H9 (cell line): ENCODE measurements around the gene TPX2. TPM values are rescaled to one million over a fixed set of nuclear protein-coding genes. Genes with fewer than 3 reads are reported as not detected.

Experiments used
- DNase-seq: peaks from one replicate; pipeline ENCODE4 v3.0.0-alpha.2; 2017
- H2AFZ ChIP-seq: one replicate; pipeline ENCODE4 v1.6.1; 2013; ENCODE audit warnings: mild to moderate bottlenecking, low read length, control low read depth, moderate library complexity
- H2AK5ac ChIP-seq: 2 replicates; pipeline ENCODE4 v1.6.1; 2013; ENCODE audit warnings: low read length, control low read depth, mixed read lengths; ENCODE audit not compliant: insufficient read length
- H2BK120ac ChIP-seq: one replicate; pipeline ENCODE4 v1.6.1; 2013; ENCODE audit warnings: low read depth, mild to moderate bottlenecking, low read length, control low read depth, inconsistent platforms; ENCODE audit not compliant: poor library complexity, severe bottlenecking
- H2BK12ac ChIP-seq: 2 replicates; pipeline ENCODE4 v1.6.1; 2013; ENCODE audit warnings: low read length, control low read depth, mixed read lengths, low read depth; ENCODE audit not compliant: insufficient read length
- H2BK15ac ChIP-seq: 2 replicates; pipeline ENCODE4 v1.6.1; 2013; ENCODE audit warnings: low read depth, low read length, control low read depth
- H2BK20ac ChIP-seq: one replicate; pipeline ENCODE4 v1.6.1; 2013; ENCODE audit warnings: low read depth, mild to moderate bottlenecking, low read length, control low read depth, inconsistent platforms; ENCODE audit not compliant: poor library complexity, severe bottlenecking
- H2BK5ac ChIP-seq: 2 replicates; pipeline ENCODE4 v1.6.1; 2013; ENCODE audit warnings: low read length, control low read depth, mixed read lengths; ENCODE audit not compliant: insufficient read length
- H3K14ac ChIP-seq: 2 replicates; pipeline ENCODE4 v1.6.1; 2013; ENCODE audit warnings: low read length, control low read depth; ENCODE audit not compliant: insufficient read depth
- H3K18ac ChIP-seq: 2 replicates; pipeline ENCODE4 v1.6.1; 2013; ENCODE audit warnings: low read depth, mild to moderate bottlenecking, mixed read lengths, low read length, control low read depth; ENCODE audit not compliant: insufficient read length
- H3K23ac ChIP-seq: 2 replicates; pipeline ENCODE4 v1.6.1; 2013; ENCODE audit warnings: low read length, control low read depth, mixed read lengths, low read depth; ENCODE audit not compliant: insufficient read length
- H3K23me2 ChIP-seq: 2 replicates; pipeline ENCODE4 v1.6.1; 2013; ENCODE audit warnings: low read depth, mild to moderate bottlenecking, mixed read lengths, low read length, control low read depth; ENCODE audit not compliant: insufficient read length, poor library complexity, severe bottlenecking
- H3K27ac ChIP-seq: 2 replicates; pipeline ENCODE4 v1.5.1; 2013; ENCODE audit warnings: low read length, control low read depth, mixed read lengths, low read depth; ENCODE audit not compliant: insufficient read length
- H3K27me3 ChIP-seq: 2 replicates; pipeline ENCODE4 v1.6.1; 2013; ENCODE audit warnings: low read length, control low read depth, inconsistent platforms; ENCODE audit not compliant: insufficient read depth
- H3K4ac ChIP-seq: 2 replicates; pipeline ENCODE4 v1.6.1; 2013; ENCODE audit warnings: low read depth, mild to moderate bottlenecking, control low read depth, inconsistent platforms, low read length, moderate library complexity
- H3K4me1 ChIP-seq: 2 replicates; pipeline ENCODE4 v1.6.1; 2013; ENCODE audit warnings: low read length, control low read depth, inconsistent platforms; ENCODE audit not compliant: insufficient read depth
- H3K4me2 ChIP-seq: 2 replicates; pipeline ENCODE4 v1.6.1; 2013; ENCODE audit warnings: low read length, control low read depth, mixed read lengths; ENCODE audit not compliant: insufficient read length, insufficient read depth
- H3K56ac ChIP-seq: 2 replicates; pipeline ENCODE4 v1.6.1; 2013; ENCODE audit warnings: low read depth, mild to moderate bottlenecking, mixed read lengths, low read length, control low read depth; ENCODE audit not compliant: insufficient read length
- H3K79me1 ChIP-seq: 2 replicates; pipeline ENCODE4 v1.6.1; 2013; ENCODE audit warnings: low read depth, mild to moderate bottlenecking, moderate library complexity, low read length, control low read depth, inconsistent platforms; ENCODE audit not compliant: insufficient read depth, poor library complexity, severe bottlenecking
- H3K79me2 ChIP-seq: 2 replicates; pipeline ENCODE4 v1.6.1; 2013; ENCODE audit warnings: low read length, control low read depth, inconsistent platforms; ENCODE audit not compliant: insufficient read depth
- H3K9ac ChIP-seq: 2 replicates; pipeline ENCODE4 v1.6.1; 2013; ENCODE audit warnings: low read length, control low read depth, mixed read lengths; ENCODE audit not compliant: insufficient read length; ENCODE audit errors: extremely low read depth
- H3K9me3 ChIP-seq: one replicate; pipeline ENCODE4 v1.6.1; 2013; ENCODE audit warnings: low read depth, low read length, inconsistent platforms; ENCODE audit not compliant: control insufficient read depth
- H3T11ph ChIP-seq: one replicate; pipeline ENCODE4 v1.6.1; 2013; ENCODE audit warnings: mild to moderate bottlenecking, low read length, control low read depth, inconsistent platforms
- H4K20me1 ChIP-seq: one replicate; pipeline ENCODE4 v1.6.1; 2013; ENCODE audit not compliant: control insufficient read depth, insufficient read length, insufficient read depth
- H4K5ac ChIP-seq: 2 replicates; pipeline ENCODE4 v1.6.1; 2013; ENCODE audit warnings: low read depth, mild to moderate bottlenecking, mixed read lengths, low read length, control low read depth; ENCODE audit not compliant: insufficient read length
- H4K8ac ChIP-seq: replicated peaks from 2 replicates; pipeline ENCODE4 v1.6.1; 2013; ENCODE audit warnings: low read length, control low read depth, mixed read lengths, low read depth; ENCODE audit not compliant: insufficient read length
- H4K91ac ChIP-seq: 2 replicates; pipeline ENCODE4 v1.6.1; 2013; ENCODE audit warnings: low read depth, mild to moderate bottlenecking, moderate library complexity, mixed read lengths, low read length, control low read depth; ENCODE audit not compliant: insufficient read length
- H3K27ac Mint-ChIP-seq, 3 experiments: 2 replicates in 2 of 3; 3 replicates in 1 of 3; pipeline ENCODE4 v1.8.0; 2020 to 2021; ENCODE audit warnings: mixed read lengths in 3 of 3, mild to moderate bottlenecking in 1 of 3, moderate library complexity in 1 of 3
- H3K27me3 Mint-ChIP-seq: 2 replicates; pipeline ENCODE4 v1.8.0; 2021; ENCODE audit warnings: low read depth, mild to moderate bottlenecking, moderate library complexity, mixed read lengths
- H3K36me3 Mint-ChIP-seq, 3 experiments: 2 replicates in 2 of 3; 3 replicates in 1 of 3; pipeline ENCODE4 v1.8.0; 2020 to 2021; ENCODE audit warnings: low read depth in 3 of 3, mixed read lengths in 3 of 3; ENCODE audit not compliant: insufficient read depth in 1 of 3
- H3K4me1 Mint-ChIP-seq, 2 experiments: 2 replicates each; pipeline ENCODE4 v1.8.0; 2020; ENCODE audit warnings: mixed read lengths in 2 of 2
- H3K4me3 Mint-ChIP-seq, 2 experiments: 2 replicates in 1 of 2; 3 replicates in 1 of 2; pipeline ENCODE4 v1.8.0; 2020 to 2021; ENCODE audit warnings: mild to moderate bottlenecking in 2 of 2, mixed read lengths in 2 of 2, moderate library complexity in 1 of 2
- H3K9me3 Mint-ChIP-seq, 2 experiments: 2 replicates in 1 of 2; 3 replicates in 1 of 2; pipeline ENCODE4 v1.8.0; 2020; ENCODE audit warnings: mild to moderate bottlenecking in 2 of 2, mixed read lengths in 2 of 2, moderate library complexity in 1 of 2
- CTCF ChIP-seq: fragments of 200-600 bp; sonication (generic); conservative IDR thresholded peaks from 3 replicates; pipeline ENCODE4 v1.8.0; 2021; ENCODE audit warnings: antibody characterized with exemption, mild to moderate bottlenecking
- WGBS: extraction: QIAGEN DNeasy Blood & Tissue Kit; methylation state at CpG from one replicate; pipeline ENCODE4 v1.1.7; 2013; ENCODE audit warnings: missing lambda C conversion rate, low lambda C conversion rate, mixed read lengths; ENCODE audit not compliant: insufficient read length; ENCODE audit errors: extremely low coverage; 5-methylcytosine and 5-hydroxymethylcytosine counted together
- total RNA-seq: library from RNA; stranded (reverse); gene quantifications from 2 replicates; pipeline ENCODE4 v1.2.1, GENCODE V29; 2021

TPX2 gene
- total RNA-seq, 1 experiment from 2014 or later = 161 TPM

DNA sequence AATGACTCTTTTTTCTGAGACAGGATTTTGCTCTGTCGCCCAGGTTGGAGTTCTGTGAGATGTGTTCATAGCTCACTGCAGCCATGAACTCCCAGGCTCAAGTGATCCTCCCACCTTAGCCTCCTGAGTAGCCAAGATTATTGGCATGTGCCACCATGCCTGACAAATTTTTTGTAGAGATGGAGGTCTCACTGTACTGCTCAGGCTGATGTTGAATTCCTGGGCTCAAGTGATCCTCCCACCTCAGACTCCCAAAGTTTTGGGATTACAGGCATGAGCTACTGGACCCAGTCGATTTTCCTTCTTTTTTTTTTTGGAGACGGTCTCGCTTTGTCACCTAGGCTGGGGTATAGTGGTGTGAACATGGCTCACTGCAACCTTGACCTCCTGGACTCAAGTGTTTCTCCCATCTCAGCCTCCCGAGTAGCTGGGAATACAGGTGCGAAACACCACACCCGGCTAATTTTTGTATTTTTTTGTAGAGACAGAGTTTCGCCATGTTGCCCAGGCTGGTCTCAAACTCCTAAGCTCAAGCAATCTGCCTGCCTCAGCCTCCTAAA is 40.8 kb upstream of the TPX2 start:
- no peaks in the 10 kb centered on the region for H3K27me3 ChIP-seq
- H2BK5ac ChIP-seq = no peak overlapping the region
- H3K23me2 ChIP-seq = peaks cover 3% of the 10 kb centered on the region
- no peak overlapping the region for H3K56ac ChIP-seq
- H3K18ac ChIP-seq = no peak overlapping the region
- no peak overlapping the region for H3K4ac ChIP-seq
- peak overlapping the region in 1 of 3 experiments; percentile 74; a peak in 1 of 7 replicates for H3K27ac Mint-ChIP-seq
- H3K36me3 Mint-ChIP-seq = peaks cover 4 to 47% (median 22%) of the 10 kb centered on the region in 3 experiments; a peak in 6 of 7 replicates
- H3K79me2 ChIP-seq = no peaks in the 10 kb centered on the region
- no peak overlapping the region for H3K27ac ChIP-seq
- TF ChIP-seq CTCF = no peak
- H4K91ac ChIP-seq = no peak overlapping the region
- peaks cover 3% of the 10 kb centered on the region for H3K79me1 ChIP-seq
- H2BK120ac ChIP-seq = no peak overlapping the region
- WGBS = no CpG with 5 or more reads among the region's 8 CpGs
- H3K9ac ChIP-seq = no peak overlapping the region
- H3K4me1 Mint-ChIP-seq = peaks cover 44 to 52% of the 10 kb centered on the region in 2 experiments
- no peak overlapping the region for H4K5ac ChIP-seq
- H4K8ac ChIP-seq = no peak overlapping the region
- no peak for DNase-seq
- H4K20me1 ChIP-seq = no peaks in the 10 kb centered on the region
- no peaks in the 10 kb centered on the region for H3K9me3 Mint-ChIP-seq
- H3K27me3 Mint-ChIP-seq = no peaks in the 10 kb centered on the region
- no peaks in the 10 kb centered on the region for H3K9me3 ChIP-seq
- H3K4me3 Mint-ChIP-seq = no peak overlapping the region
- H3K23ac ChIP-seq = no peak overlapping the region
- 0 out of 2 replicates have a peak, but pooled peaks cover 6% of the 10 kb centered on the region for H3K4me1 ChIP-seq
- H2BK12ac ChIP-seq = no peak overlapping the region
- no peak overlapping the region for H3K14ac ChIP-seq
- no peak overlapping the region for H2BK20ac ChIP-seq
- no peak overlapping the region for H2AK5ac ChIP-seq
- no peak overlapping the region for H3T11ph ChIP-seq
- no peak overlapping the region for H3K4me2 ChIP-seq
- H2BK15ac ChIP-seq = no peak overlapping the region
- no peak overlapping the region for H2AFZ ChIP-seq
